H9 (cell line): ENCODE data around the gene UVRAG. TPM values are rescaled to one million over a fixed set of nuclear protein-coding genes. Genes with fewer than 3 reads are reported as not detected.

Experiments used
- DNase-seq: peaks from one replicate; pipeline ENCODE4 v3.0.0-alpha.2; 2017
- H2AFZ ChIP-seq: one replicate; pipeline ENCODE4 v1.6.1; 2013; ENCODE audit warnings: mild to moderate bottlenecking, low read length, control low read depth, moderate library complexity
- H2AK5ac ChIP-seq: 2 replicates; pipeline ENCODE4 v1.6.1; 2013; ENCODE audit warnings: low read length, control low read depth, mixed read lengths; ENCODE audit not compliant: insufficient read length
- H2BK120ac ChIP-seq: one replicate; pipeline ENCODE4 v1.6.1; 2013; ENCODE audit warnings: low read depth, mild to moderate bottlenecking, low read length, control low read depth, inconsistent platforms; ENCODE audit not compliant: poor library complexity, severe bottlenecking
- H2BK12ac ChIP-seq: 2 replicates; pipeline ENCODE4 v1.6.1; 2013; ENCODE audit warnings: low read length, control low read depth, mixed read lengths, low read depth; ENCODE audit not compliant: insufficient read length
- H2BK15ac ChIP-seq: 2 replicates; pipeline ENCODE4 v1.6.1; 2013; ENCODE audit warnings: low read depth, low read length, control low read depth
- H2BK20ac ChIP-seq: one replicate; pipeline ENCODE4 v1.6.1; 2013; ENCODE audit warnings: low read depth, mild to moderate bottlenecking, low read length, control low read depth, inconsistent platforms; ENCODE audit not compliant: poor library complexity, severe bottlenecking
- H2BK5ac ChIP-seq: 2 replicates; pipeline ENCODE4 v1.6.1; 2013; ENCODE audit warnings: low read length, control low read depth, mixed read lengths; ENCODE audit not compliant: insufficient read length
- H3K14ac ChIP-seq: 2 replicates; pipeline ENCODE4 v1.6.1; 2013; ENCODE audit warnings: low read length, control low read depth; ENCODE audit not compliant: insufficient read depth
- H3K18ac ChIP-seq: 2 replicates; pipeline ENCODE4 v1.6.1; 2013; ENCODE audit warnings: low read depth, mild to moderate bottlenecking, mixed read lengths, low read length, control low read depth; ENCODE audit not compliant: insufficient read length
- H3K23ac ChIP-seq: 2 replicates; pipeline ENCODE4 v1.6.1; 2013; ENCODE audit warnings: low read length, control low read depth, mixed read lengths, low read depth; ENCODE audit not compliant: insufficient read length
- H3K23me2 ChIP-seq: 2 replicates; pipeline ENCODE4 v1.6.1; 2013; ENCODE audit warnings: low read depth, mild to moderate bottlenecking, mixed read lengths, low read length, control low read depth; ENCODE audit not compliant: insufficient read length, poor library complexity, severe bottlenecking
- H3K27ac ChIP-seq: 2 replicates; pipeline ENCODE4 v1.5.1; 2013; ENCODE audit warnings: low read length, control low read depth, mixed read lengths, low read depth; ENCODE audit not compliant: insufficient read length
- H3K27me3 ChIP-seq: 2 replicates; pipeline ENCODE4 v1.6.1; 2013; ENCODE audit warnings: low read length, control low read depth, inconsistent platforms; ENCODE audit not compliant: insufficient read depth
- H3K4ac ChIP-seq: 2 replicates; pipeline ENCODE4 v1.6.1; 2013; ENCODE audit warnings: low read depth, mild to moderate bottlenecking, control low read depth, inconsistent platforms, low read length, moderate library complexity
- H3K4me1 ChIP-seq: 2 replicates; pipeline ENCODE4 v1.6.1; 2013; ENCODE audit warnings: low read length, control low read depth, inconsistent platforms; ENCODE audit not compliant: insufficient read depth
- H3K4me2 ChIP-seq: 2 replicates; pipeline ENCODE4 v1.6.1; 2013; ENCODE audit warnings: low read length, control low read depth, mixed read lengths; ENCODE audit not compliant: insufficient read length, insufficient read depth
- H3K56ac ChIP-seq: 2 replicates; pipeline ENCODE4 v1.6.1; 2013; ENCODE audit warnings: low read depth, mild to moderate bottlenecking, mixed read lengths, low read length, control low read depth; ENCODE audit not compliant: insufficient read length
- H3K79me1 ChIP-seq: 2 replicates; pipeline ENCODE4 v1.6.1; 2013; ENCODE audit warnings: low read depth, mild to moderate bottlenecking, moderate library complexity, low read length, control low read depth, inconsistent platforms; ENCODE audit not compliant: insufficient read depth, poor library complexity, severe bottlenecking
- H3K79me2 ChIP-seq: 2 replicates; pipeline ENCODE4 v1.6.1; 2013; ENCODE audit warnings: low read length, control low read depth, inconsistent platforms; ENCODE audit not compliant: insufficient read depth
- H3K9ac ChIP-seq: 2 replicates; pipeline ENCODE4 v1.6.1; 2013; ENCODE audit warnings: low read length, control low read depth, mixed read lengths; ENCODE audit not compliant: insufficient read length; ENCODE audit errors: extremely low read depth
- H3K9me3 ChIP-seq: one replicate; pipeline ENCODE4 v1.6.1; 2013; ENCODE audit warnings: low read depth, low read length, inconsistent platforms; ENCODE audit not compliant: control insufficient read depth
- H3T11ph ChIP-seq: one replicate; pipeline ENCODE4 v1.6.1; 2013; ENCODE audit warnings: mild to moderate bottlenecking, low read length, control low read depth, inconsistent platforms
- H4K20me1 ChIP-seq: one replicate; pipeline ENCODE4 v1.6.1; 2013; ENCODE audit not compliant: control insufficient read depth, insufficient read length, insufficient read depth
- H4K5ac ChIP-seq: 2 replicates; pipeline ENCODE4 v1.6.1; 2013; ENCODE audit warnings: low read depth, mild to moderate bottlenecking, mixed read lengths, low read length, control low read depth; ENCODE audit not compliant: insufficient read length
- H4K8ac ChIP-seq: replicated peaks from 2 replicates; pipeline ENCODE4 v1.6.1; 2013; ENCODE audit warnings: low read length, control low read depth, mixed read lengths, low read depth; ENCODE audit not compliant: insufficient read length
- H4K91ac ChIP-seq: 2 replicates; pipeline ENCODE4 v1.6.1; 2013; ENCODE audit warnings: low read depth, mild to moderate bottlenecking, moderate library complexity, mixed read lengths, low read length, control low read depth; ENCODE audit not compliant: insufficient read length
- H3K27ac Mint-ChIP-seq, 3 experiments: 2 replicates in 2 of 3; 3 replicates in 1 of 3; pipeline ENCODE4 v1.8.0; 2020 to 2021; ENCODE audit warnings: mixed read lengths in 3 of 3, mild to moderate bottlenecking in 1 of 3, moderate library complexity in 1 of 3
- H3K27me3 Mint-ChIP-seq: 2 replicates; pipeline ENCODE4 v1.8.0; 2021; ENCODE audit warnings: low read depth, mild to moderate bottlenecking, moderate library complexity, mixed read lengths
- H3K36me3 Mint-ChIP-seq, 3 experiments: 2 replicates in 2 of 3; 3 replicates in 1 of 3; pipeline ENCODE4 v1.8.0; 2020 to 2021; ENCODE audit warnings: low read depth in 3 of 3, mixed read lengths in 3 of 3; ENCODE audit not compliant: insufficient read depth in 1 of 3
- H3K4me1 Mint-ChIP-seq, 2 experiments: 2 replicates each; pipeline ENCODE4 v1.8.0; 2020; ENCODE audit warnings: mixed read lengths in 2 of 2
- H3K4me3 Mint-ChIP-seq, 2 experiments: 2 replicates in 1 of 2; 3 replicates in 1 of 2; pipeline ENCODE4 v1.8.0; 2020 to 2021; ENCODE audit warnings: mild to moderate bottlenecking in 2 of 2, mixed read lengths in 2 of 2, moderate library complexity in 1 of 2
- H3K9me3 Mint-ChIP-seq, 2 experiments: 2 replicates in 1 of 2; 3 replicates in 1 of 2; pipeline ENCODE4 v1.8.0; 2020; ENCODE audit warnings: mild to moderate bottlenecking in 2 of 2, mixed read lengths in 2 of 2, moderate library complexity in 1 of 2
- CTCF ChIP-seq: fragments of 200-600 bp; sonication (generic); conservative IDR thresholded peaks from 3 replicates; pipeline ENCODE4 v1.8.0; 2021; ENCODE audit warnings: antibody characterized with exemption, mild to moderate bottlenecking
- WGBS: extraction: QIAGEN DNeasy Blood & Tissue Kit; methylation state at CpG from one replicate; pipeline ENCODE4 v1.1.7; 2013; ENCODE audit warnings: missing lambda C conversion rate, low lambda C conversion rate, mixed read lengths; ENCODE audit not compliant: insufficient read length; ENCODE audit errors: extremely low coverage; 5-methylcytosine and 5-hydroxymethylcytosine counted together
- total RNA-seq: library from RNA; stranded (reverse); gene quantifications from 2 replicates; pipeline ENCODE4 v1.2.1, GENCODE V29; 2021

UVRAG gene
- total RNA-seq, 1 experiment from 2014 or later, result 18.5 TPM

- no peak overlapping the region for H2BK120ac ChIP-seq
- no peak overlapping the region for H3K18ac ChIP-seq
- H2BK20ac ChIP-seq, result no peak overlapping the region
- Mint-ChIP-seq H3K36me3 (0 out of 7 replicates have a peak, but pooled peaks cover 0 to 2% (median 0%) of the 10 kb centered on the region in 3 experiments), H3K9me3 (no peaks in the 10 kb centered on the region), H3K27me3 (no peaks in the 10 kb centered on the region), H3K4me1 (no peaks in the 10 kb centered on the region), H3K4me3 (no peak overlapping the region), H3K27ac (no peak overlapping the region)
- WGBS, result no CpG with 5 or more reads among the region's 2 CpGs
- no peak overlapping the region for H4K8ac ChIP-seq
- no peak overlapping the region for H3T11ph ChIP-seq
- H3K56ac ChIP-seq, result no peak overlapping the region
- H3K4me1 ChIP-seq, result no peaks in the 10 kb centered on the region
- H3K79me2 ChIP-seq, result no peaks in the 10 kb centered on the region
- H3K9me3 ChIP-seq, result no peaks in the 10 kb centered on the region
- H3K4ac ChIP-seq, result no peak overlapping the region
- H2AK5ac ChIP-seq, result no peak overlapping the region
- no peak overlapping the region for H4K91ac ChIP-seq
- H4K5ac ChIP-seq, result no peak overlapping the region
- no peak overlapping the region for H2BK12ac ChIP-seq
- no peak overlapping the region for H3K23ac ChIP-seq
- no peak overlapping the region for H3K4me2 ChIP-seq
- no peak overlapping the region for H2BK15ac ChIP-seq
- H3K79me1 ChIP-seq, result no peaks in the 10 kb centered on the region
- DNase-seq, result no peak
- H2AFZ ChIP-seq, result no peak overlapping the region
- H3K14ac ChIP-seq, result no peak overlapping the region
- TF ChIP-seq CTCF, result no peak
- no peak overlapping the region for H2BK5ac ChIP-seq
- no peak overlapping the region for H3K27ac ChIP-seq
- no peak overlapping the region for H3K9ac ChIP-seq
- H3K23me2 ChIP-seq, result no peaks in the 10 kb centered on the region
- H3K27me3 ChIP-seq, result no peaks in the 10 kb centered on the region
- H4K20me1 ChIP-seq, result no peaks in the 10 kb centered on the region
Measured at GRCh38 chr11:75919525-75919924, 104.5 kb downstream of the UVRAG start.
